HepG2 (cell line): ENCODE measurements around the gene DNAAF1. TPM values are rescaled to one million over a fixed set of nuclear protein-coding genes. Genes with fewer than 3 reads are reported as not detected.

ENCODE experiments used
- ARHGAP35 ChIP-seq: sonication (generic); formaldehyde crosslinking; IDR thresholded peaks from 2 replicates; pipeline ENCODE4 v1.9.0; 2022; ENCODE audit warnings: mild to moderate bottlenecking, inconsistent platforms, moderate library complexity, missing genetic modification reagents, borderline replicate concordance
- ARID5B ChIP-seq: IDR thresholded peaks from 2 replicates; pipeline ENCODE4 v1.4.0; 2020; ENCODE audit warnings: mild to moderate bottlenecking, missing genetic modification reagents
- ATF1 ChIP-seq: IDR thresholded peaks from 2 replicates; pipeline ENCODE4 v1.6.1; 2016; ENCODE audit warnings: mild to moderate bottlenecking, control low read depth
- CREBL2 ChIP-seq: sonication (generic); formaldehyde crosslinking; IDR thresholded peaks from 2 replicates; pipeline ENCODE4 v1.8.1; 2023; ENCODE audit warnings: missing genetic modification reagents, mild to moderate bottlenecking, borderline replicate concordance
- ELF3 ChIP-seq: IDR thresholded peaks from 2 replicates; pipeline ENCODE4 v1.6.1; 2016; ENCODE audit warnings: missing genetic modification reagents, missing compliant biosample characterization
- HDAC1 ChIP-seq: sonication (generic); formaldehyde crosslinking; IDR thresholded peaks from 2 replicates; pipeline ENCODE4 v1.5.1; 2020; ENCODE audit warnings: mild to moderate bottlenecking, missing genetic modification reagents
- HDAC6 ChIP-seq: fragments of 200-600 bp; sonication (generic); IDR thresholded peaks from 2 replicates; pipeline ENCODE4 v1.7.0; 2017; ENCODE audit warnings: mild to moderate bottlenecking, antibody characterized with exemption, low read length, low read depth
- MIER3 ChIP-seq: IDR thresholded peaks from 2 replicates; pipeline ENCODE4 v1.6.1; 2016; ENCODE audit warnings: missing compliant biosample characterization, borderline replicate concordance
- MXD1 ChIP-seq: sonication (generic); formaldehyde crosslinking; IDR thresholded peaks from 2 replicates; pipeline ENCODE4 v1.4.0; 2020; ENCODE audit warnings: mild to moderate bottlenecking, missing genetic modification reagents
- MZF1 ChIP-seq: sonication (generic); formaldehyde crosslinking; IDR thresholded peaks from 2 replicates; pipeline ENCODE4 v1.8.1; 2023; ENCODE audit warnings: mild to moderate bottlenecking, missing genetic modification reagents, borderline replicate concordance
- PLRG1 ChIP-seq: fragments of 450-650 bp; conservative IDR thresholded peaks from 2 replicates; pipeline ENCODE4 v1.6.1; 2016
- SIN3A ChIP-seq: IDR thresholded peaks from 2 replicates; pipeline ENCODE4 v1.6.1; 2011; ENCODE audit warnings: low read depth, mild to moderate bottlenecking, control low read depth, low read length, borderline replicate concordance
- SP4 ChIP-seq: sonication (generic); formaldehyde crosslinking; IDR thresholded peaks from 2 replicates; pipeline ENCODE4 v1.8.1; 2023; ENCODE audit warnings: mild to moderate bottlenecking, missing genetic modification reagents
- TRIM24 ChIP-seq: sonication (generic); formaldehyde crosslinking; IDR thresholded peaks from 2 replicates; pipeline ENCODE4 v1.8.0; 2022; ENCODE audit warnings: mild to moderate bottlenecking, missing genetic modification reagents
- ZBTB43 ChIP-seq: sonication (generic); formaldehyde crosslinking; conservative IDR thresholded peaks from 2 replicates; pipeline ENCODE4 v1.4.0; 2020; ENCODE audit warnings: missing genetic modification reagents
- ZFY ChIP-seq: sonication (generic); formaldehyde crosslinking; IDR thresholded peaks from 2 replicates; pipeline ENCODE4 v1.4.0; 2020; ENCODE audit warnings: missing genetic modification reagents
- ZMYM2 ChIP-seq: sonication (generic); formaldehyde crosslinking; IDR thresholded peaks from 2 replicates; pipeline ENCODE4 v1.8.0; 2022; ENCODE audit warnings: mild to moderate bottlenecking, missing genetic modification reagents
- ZNF121 ChIP-seq: sonication (generic); formaldehyde crosslinking; IDR thresholded peaks from 2 replicates; pipeline ENCODE4 v1.5.0; 2020; ENCODE audit warnings: mild to moderate bottlenecking, missing genetic modification reagents
- ZNF326 ChIP-seq: sonication (generic); formaldehyde crosslinking; IDR thresholded peaks from 2 replicates; pipeline ENCODE4 v1.4.0; 2020; ENCODE audit warnings: missing genetic modification reagents, borderline replicate concordance
- ZNF44 ChIP-seq: sonication (generic); formaldehyde crosslinking; IDR thresholded peaks from 2 replicates; pipeline ENCODE4 v1.5.1; 2020; ENCODE audit warnings: mild to moderate bottlenecking, missing genetic modification reagents
- ZNF567 ChIP-seq: sonication (generic); formaldehyde crosslinking; IDR thresholded peaks from 2 replicates; pipeline ENCODE4 v1.8.1; 2023; ENCODE audit warnings: mild to moderate bottlenecking, missing genetic modification reagents, borderline replicate concordance
- ZNF639 ChIP-seq: conservative IDR thresholded peaks from 2 replicates; pipeline ENCODE4 v1.6.1; 2018; ENCODE audit warnings: missing genetic modification reagents
- ZSCAN25 ChIP-seq: sonication (generic); formaldehyde crosslinking; IDR thresholded peaks from 2 replicates; pipeline ENCODE4 v1.8.0; 2022; ENCODE audit warnings: mild to moderate bottlenecking, missing genetic modification reagents
- polyA plus RNA-seq, 8 experiments: library from polyadenylated mRNA; depleted of rRNA in 3 of 8; stranded (reverse) in 7 of 8; unstranded in 1 of 8; fragments of >200 nt; fragmentation: Illumina TruSeq in 4 of 8; extraction: Trizol in 4 of 8; gene quantifications; 2 replicates each; pipeline versions ENCODE4 v1.2.1 to v1.2.3, GENCODE V29; 2011 to 2016; ENCODE audit warnings: low read depth in 4 of 8, missing spikeins in 1 of 8, mixed read lengths in 1 of 8; ENCODE audit not compliant: insufficient read depth in 1 of 8
- total RNA-seq, 5 experiments: library from RNA; depleted of rRNA; stranded (reverse); fragments of >200 nt; fragmentation: Illumina TruSeq; extraction: Trizol; gene quantifications; 2 replicates each; pipeline ENCODE4 v1.2.3, GENCODE V29; 2016; ENCODE audit warnings: low read depth in 1 of 5

The DNAAF1 gene
- total and polyA plus RNA-seq, 2 of the 13 experiments (the other 11 are each of a cell fraction or from before 2014, with no cell fraction given) = 0.04 TPM; not detected in 1

GRCh38 chr16:84138824-84139627 is 6.1 kb upstream of the DNAAF1 start (continued):
- TF ChIP-seq ARID5B (CRISPR knock-in tag) = peak; percentile 82
- TF ChIP-seq ZNF44 (CRISPR knock-in tag) = peak; percentile 76; the same call in 1 of the 2 replicates
- TF ChIP-seq ZFY (CRISPR knock-in tag) = peak; percentile 19; the same call in 1 of the 2 replicates
- TF ChIP-seq ATF1 (CRISPR knock-in tag) = 0 out of 2 replicates have a peak, but pooled peaks have one; percentile 28
- TF ChIP-seq MXD1 (CRISPR knock-in tag) = no peak
- TF ChIP-seq ZSCAN25 (CRISPR knock-in tag) = 0 out of 2 replicates have a peak, but pooled peaks have one; percentile 51
- no peak for TF ChIP-seq ZNF567 (CRISPR knock-in tag)
- no peak for TF ChIP-seq ZNF639
- TF ChIP-seq ELF3 = peak; percentile 58; the same call in 1 of the 2 replicates
- TF ChIP-seq ZMYM2 (CRISPR knock-in tag) = 0 out of 2 replicates have a peak, but pooled peaks have one; percentile 20
- peak; percentile 88 for TF ChIP-seq HDAC1 (CRISPR knock-in tag)
- TF ChIP-seq MIER3 (CRISPR knock-in tag) = no peak
- no peak for TF ChIP-seq MZF1 (CRISPR knock-in tag)
- TF ChIP-seq ARHGAP35 (CRISPR knock-in tag) = no peak
- TF ChIP-seq SIN3A = no peak
- TF ChIP-seq HDAC6 = no peak
- no peak for TF ChIP-seq ZBTB43 (CRISPR knock-in tag)
- TF ChIP-seq SP4 (CRISPR knock-in tag) = peak; percentile 57; the same call in 1 of the 2 replicates
- no peak for TF ChIP-seq ZNF326 (CRISPR knock-in tag)
- TF ChIP-seq TRIM24 = no peak
- peak; percentile 43; the same call in 1 of the 2 replicates for TF ChIP-seq CREBL2
- TF ChIP-seq ZNF121 (CRISPR knock-in tag) = no peak
- no peak for TF ChIP-seq PLRG1
